HT1080 (cell line): ENCODE results near the gene BRD3. TPM values are rescaled to one million over a fixed set of nuclear protein-coding genes. Genes with fewer than 3 reads are reported as not detected.
"Not testable (repeated sequence)": the region's sequence is repeated elsewhere in the genome, so short reads cannot be mapped to it uniquely, and the experiment has no call there.

Experiments used
- DNase-seq: peaks from one replicate; pipeline ENCODE4 v3.0.0-alpha.2; 2015; ENCODE audit warnings: low read depth
- polyA plus RNA-seq, 2 experiments: library from polyadenylated mRNA; depleted of rRNA; stranded (reverse); fragments of >200 nt; gene quantifications; 2 replicates each; pipeline ENCODE4 v1.2.3, GENCODE V29; 2015
- total RNA-seq: library from RNA; depleted of rRNA; stranded (reverse); fragments of >200 nt; shearing (Covaris generic); gene quantifications from 2 replicates; pipeline ENCODE4 v1.2.3, GENCODE V29; 2014; rRNA removed

The BRD3 gene
- total RNA-seq, result 4.6 and 10.1 TPM in 2 replicates
- polyA plus RNA-seq (2015; cell fraction: cytosol; rRNA removed), result 14.0 and 17.8 TPM in 2 replicates
- 18.7 and 19.2 TPM in 2 replicates for polyA plus RNA-seq (2015; cell fraction: nucleus; rRNA removed)

DNA sequence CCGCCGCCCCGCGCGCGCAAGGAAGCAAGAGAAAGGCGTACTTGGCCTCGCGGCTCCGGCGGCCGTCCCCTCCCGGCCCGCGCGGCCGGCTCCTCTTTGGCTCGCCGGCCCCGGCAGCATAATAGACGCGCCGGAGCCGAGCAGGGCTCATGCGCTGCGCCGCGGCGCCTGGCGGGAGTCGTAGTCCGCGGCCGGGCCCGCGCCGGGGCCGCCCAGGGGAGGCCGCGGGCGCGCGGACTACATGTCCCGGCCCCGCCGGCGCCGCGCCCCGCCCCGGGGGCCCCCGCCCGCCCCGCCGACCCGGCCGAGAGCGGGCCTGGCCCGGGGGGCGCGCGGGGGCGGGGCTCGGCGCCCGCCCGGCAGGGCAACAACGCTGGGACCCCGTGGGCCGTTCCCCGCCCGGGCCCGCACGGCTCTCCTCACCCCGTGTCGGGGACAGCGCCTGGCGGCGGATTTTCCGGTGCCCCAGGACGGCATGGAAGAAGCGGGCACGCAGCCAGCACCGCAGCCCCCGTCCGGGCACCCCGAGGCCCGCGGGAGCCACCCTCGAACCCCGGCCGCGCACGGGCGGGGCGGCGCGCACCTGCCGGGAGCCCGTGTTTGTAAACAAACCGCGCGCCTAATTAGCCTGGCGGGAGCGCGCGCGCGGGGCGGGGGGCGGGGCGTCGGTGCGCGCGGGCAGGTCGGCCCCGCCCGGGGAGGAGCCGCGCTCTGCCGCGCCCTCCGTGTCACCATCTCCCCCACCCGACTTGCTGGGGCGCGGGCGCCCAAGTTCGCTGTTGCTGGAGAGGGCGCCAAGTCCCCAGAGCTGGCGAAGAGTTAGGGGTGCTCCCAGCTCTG, at the start of gene BRD3:
Gene BRD3, minus strand, starts transcription at position 123 of the 840 bp plus-strand sequence. CDS start 14,549 bp downstream, outside the sequence.
- DNase-seq, result peak; percentile 65

DNA sequence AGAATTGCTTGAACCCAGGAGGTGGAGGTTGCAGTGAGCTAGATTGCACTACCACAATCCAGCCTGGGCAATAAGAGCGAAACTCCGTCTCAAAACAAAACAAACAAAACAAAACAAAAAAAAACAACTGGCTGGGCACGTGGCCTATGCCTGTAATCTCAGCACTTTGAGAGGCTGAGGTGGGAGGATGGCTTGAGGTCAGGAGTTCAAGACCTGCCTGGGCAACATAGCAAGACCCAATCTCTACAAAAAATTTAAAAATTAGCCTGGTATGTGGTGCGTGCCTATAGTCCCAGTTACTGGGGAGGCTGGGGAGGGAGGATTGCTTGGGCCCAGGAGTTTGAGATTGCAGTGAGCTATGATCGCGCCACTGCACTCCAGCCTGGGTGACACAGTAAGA, 44.7 kb upstream of the BRD3 start:
- no peak for DNase-seq

DNA sequence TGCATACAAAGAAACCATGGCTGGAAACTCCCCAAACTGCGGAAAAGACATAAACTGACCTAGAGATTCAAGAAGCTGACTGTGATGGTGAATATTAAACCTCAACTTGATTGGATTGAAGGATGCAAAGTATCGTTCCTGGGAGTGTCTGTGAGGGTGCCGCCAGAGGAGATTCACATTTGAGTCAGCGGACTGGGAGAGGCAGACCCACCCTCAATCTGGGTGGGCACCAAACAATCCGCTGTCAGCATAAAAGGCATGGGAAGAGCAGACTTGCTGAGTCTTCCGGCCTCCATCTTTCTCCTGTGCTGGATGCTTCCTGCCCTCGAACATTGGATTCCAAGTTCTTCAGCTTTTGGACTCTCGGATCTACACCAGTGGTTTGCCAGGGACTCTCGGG, 43.2 kb upstream of the BRD3 start:
- DNase-seq, result no peak

DNA sequence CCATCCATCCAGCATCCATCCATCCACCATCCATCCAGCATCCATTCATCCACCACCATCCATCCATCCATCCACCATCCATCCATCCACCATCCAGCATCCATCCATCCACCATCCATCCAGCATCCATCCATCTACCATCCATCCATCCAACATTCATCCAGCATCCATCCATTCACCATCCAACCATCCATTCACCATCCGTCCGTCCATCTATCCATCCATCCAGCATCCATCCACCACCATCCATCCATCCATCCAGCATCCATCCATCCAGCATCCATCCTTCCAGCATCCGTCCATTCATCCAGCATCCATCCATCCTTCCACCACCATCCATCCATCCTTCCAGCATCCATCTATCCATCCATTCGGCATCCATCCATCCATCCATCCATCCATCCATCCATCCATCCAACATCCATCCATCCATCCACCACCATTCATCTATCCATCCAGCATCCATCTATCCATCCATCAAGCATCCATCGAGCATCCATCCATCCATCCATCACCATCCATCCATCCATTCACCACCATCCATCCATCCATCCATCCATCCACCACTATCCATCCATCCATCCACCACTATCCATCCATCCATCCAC, 35.7 kb upstream of the BRD3 start:
- DNase-seq, result no peak

DNA sequence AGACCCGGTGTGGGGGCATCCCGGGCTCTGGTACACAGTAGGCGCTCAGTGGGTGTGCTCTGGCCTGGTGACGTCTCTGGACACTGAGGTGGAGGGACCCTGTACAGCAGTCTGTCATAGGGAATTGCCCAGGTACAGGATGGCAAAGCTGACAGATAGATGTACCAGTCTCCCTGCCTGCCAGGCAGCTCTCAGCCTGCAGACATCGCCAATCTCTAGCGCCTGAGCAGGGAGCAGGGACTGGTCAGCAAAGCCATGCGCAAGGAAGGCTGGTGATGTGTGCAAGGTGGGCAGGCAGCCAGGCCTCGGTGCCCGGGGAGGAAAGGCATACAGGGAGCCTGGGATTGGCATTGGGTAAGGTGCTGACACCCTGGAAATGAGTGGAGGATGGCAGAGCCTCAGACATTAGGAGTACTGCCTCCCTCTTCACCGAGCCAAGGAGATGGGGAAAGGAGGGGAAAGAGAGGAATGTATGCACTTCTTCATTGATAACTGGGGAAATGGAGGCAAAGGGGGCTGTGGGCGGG, 33.9 kb upstream of the BRD3 start:
- no peak for DNase-seq

DNA sequence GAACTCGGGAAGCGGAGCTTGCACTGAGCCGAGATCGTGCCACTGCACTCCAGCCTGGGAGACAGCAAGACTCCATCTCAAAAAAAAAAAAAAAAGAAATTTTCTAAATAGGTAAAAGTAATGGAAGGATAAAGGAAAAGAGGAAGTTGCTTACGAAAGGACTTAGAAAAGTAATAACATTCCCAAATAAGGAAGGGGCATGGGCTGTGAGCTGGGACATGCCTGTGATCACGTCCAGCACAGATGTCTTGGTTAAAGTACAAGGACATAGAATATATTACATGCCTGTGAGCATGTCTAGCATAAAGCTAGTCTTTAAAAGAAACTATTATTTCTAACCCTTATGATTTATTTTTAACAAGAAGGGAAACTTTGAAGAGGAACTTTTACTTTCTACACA, 33.3 kb upstream of the BRD3 start:
- not testable (repeated sequence) for DNase-seq

DNA sequence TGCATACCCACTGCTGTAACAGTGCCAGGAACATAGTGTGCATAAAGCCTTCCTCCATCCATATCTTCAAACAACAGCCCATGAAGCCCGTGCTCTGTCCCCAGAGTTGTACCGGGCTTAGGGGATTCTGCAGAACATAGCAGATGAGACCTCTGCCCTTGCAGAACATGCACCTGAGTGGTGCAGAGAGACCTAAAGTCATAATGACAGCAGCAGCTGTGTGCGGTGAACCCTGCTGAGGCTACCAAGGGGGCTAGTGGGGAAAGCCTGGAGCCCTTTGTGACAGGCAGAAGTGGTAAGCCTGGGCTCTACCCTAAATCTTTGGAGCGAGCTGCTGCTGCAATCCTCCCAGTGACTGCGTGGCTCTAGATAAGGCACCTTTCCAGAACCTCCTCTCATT, 32.2 kb upstream of the BRD3 start:
- DNase-seq, result no peak

DNA sequence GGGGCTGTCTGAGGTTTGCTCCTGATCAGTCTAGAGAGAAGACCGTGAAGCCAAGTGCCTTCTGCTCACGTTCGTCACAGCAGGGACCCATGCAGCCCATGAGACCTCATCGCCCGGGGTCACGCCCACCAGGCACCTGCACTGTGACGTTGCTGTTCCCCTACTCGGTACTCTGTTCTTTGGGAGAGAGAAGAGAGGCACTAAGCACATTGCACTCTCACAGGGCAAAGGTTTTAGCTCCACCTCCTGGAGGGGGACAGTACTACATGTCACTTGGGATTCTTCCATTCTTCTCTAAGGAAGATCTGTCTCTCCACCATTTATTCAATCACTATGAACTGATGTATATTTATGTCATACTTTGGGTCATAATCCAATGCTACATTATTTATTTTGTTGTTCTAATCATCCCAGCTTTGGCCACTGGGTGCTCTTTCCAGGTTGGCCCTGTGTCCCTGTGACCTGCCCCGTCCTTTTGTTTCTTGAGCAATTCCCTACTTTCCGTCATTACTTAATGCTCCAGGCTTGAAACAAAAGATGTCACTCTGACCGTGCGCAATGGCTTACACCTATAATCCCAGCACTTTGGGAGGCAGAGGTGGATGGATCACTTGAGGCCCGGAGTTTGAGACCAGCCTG, 31.4 kb upstream of the BRD3 start:
- peak; percentile 42 for DNase-seq

DNA sequence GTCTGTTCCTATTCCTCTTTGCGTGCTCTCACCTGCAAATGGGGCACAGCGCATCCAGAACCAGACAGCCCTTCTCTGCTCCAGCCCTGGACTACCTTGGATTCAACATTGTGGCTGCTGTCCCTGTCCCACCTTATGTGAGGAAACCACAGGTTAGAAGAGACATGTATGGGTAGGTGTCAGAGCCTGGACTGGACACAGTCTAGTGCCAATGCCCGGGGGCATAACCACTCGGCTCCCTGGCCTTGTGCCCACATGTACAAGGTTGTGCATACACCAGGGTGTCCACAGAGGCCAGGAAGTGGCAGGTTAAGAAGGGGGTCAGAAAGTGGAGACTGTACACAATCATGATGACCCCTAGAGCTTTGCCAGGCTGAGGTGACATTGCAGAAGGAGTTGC, 22.1 kb upstream of the BRD3 start:
- DNase-seq, result no peak

DNA sequence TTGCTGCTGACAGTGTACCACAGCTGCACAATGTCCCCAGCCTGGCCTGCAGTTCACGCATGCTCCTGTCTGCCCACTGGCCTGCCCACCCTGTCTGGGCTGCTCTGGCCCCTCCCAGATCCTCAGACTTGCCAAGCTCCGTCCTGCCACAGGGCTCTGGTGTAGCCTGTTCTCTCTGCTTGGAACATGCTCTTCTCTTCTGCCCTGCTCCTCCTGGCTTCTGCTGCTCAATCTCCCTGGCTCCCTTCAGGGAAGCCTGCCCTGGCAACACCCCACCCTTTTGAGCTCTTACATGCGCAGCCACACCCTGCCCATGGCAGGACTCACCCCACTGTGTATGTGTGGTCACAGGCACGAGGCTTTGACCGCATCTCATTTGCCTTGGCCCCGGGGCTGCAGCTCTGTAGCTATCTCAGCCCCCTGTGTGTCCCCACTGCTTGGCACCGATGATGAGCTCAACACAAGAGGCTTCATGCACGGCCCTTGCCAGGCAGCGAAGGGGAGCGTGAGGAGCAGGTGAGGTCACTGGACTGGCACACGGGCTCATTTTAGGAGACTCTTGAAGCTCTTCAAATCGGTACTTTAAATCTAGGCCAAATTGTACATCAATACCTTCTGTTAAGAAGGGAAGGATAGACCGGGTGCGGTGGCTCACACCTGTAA, 20.4 kb upstream of the BRD3 start:
- DNase-seq, result no peak

DNA sequence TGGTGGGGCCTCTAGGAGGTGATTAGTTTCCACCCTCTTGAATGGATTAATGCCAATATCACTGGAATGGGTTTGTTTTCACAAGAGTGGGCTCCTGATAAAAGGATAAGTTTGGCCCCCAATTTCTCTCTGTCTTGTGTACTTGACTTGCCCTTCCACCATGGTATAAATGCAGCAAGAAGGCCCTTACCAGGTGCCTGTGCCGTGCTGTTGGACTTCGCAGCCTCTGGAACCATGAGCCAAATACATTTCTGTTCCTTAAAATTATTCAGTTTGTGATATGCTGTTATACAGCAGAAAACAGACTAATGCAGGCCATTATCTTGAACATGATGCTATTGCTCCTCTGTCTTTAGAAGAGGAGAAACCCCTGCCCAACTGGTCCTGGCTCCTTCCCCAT, 17.8 kb upstream of the BRD3 start:
- no peak for DNase-seq

DNA sequence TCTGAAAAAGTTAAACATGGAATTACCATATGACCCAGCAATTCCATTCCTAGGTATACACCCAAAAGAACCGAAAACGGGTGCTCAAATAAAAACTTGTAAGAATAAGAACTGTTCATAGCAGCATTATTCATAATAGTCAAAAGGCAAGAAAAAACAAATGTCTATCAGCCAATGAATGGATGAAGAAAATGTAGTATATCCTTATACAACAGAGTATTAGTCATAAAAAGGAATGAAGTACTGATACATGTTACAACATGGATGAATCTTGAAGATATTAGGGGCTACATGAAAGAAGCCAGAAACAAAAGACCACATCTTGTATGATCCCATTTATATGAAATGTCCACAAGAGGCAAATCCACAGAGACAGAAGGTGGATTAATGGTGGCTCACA, 15.6 kb upstream of the BRD3 start:
- DNase-seq, result no peak

DNA sequence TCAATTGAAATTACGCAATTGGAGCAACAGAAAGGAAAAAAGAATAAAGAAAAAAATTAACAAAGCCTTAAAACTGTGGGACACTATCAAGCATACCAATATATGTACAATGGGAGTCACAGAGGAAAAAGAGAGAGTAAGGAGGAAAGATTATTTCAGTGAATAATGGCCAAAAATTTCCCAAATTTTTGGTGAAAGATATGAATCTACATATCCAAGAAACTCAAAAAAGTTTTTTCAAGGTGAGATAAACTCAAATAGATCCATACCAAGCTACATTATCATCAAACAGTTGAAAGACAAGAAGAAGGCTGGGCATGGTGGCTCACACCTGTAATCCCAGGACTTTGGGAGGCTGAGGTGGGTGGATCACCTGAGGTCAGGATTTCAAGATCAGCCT, 8.8 kb upstream of the BRD3 start:
- no peak for DNase-seq

DNA sequence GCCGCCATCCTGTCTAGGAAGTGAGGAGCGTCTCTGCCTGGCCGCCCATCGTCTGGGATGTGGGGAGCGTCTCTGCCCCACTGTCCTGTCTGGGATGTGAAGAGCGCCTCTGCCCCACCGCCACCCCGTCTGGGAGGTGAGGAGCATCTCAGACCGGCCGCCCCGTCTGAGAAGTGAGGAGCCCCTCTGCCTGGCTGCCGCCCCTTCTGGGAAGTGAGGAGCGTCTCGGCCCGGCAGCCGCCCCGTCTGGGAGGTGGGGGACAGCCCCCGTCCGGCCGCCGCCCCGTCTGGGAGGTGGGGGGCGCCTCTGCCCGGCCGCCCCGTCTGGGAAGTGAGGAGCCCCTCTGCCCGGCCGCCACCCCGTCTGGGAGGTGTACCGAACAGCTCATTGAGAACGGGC, 7.9 kb upstream of the BRD3 start:
- not testable (repeated sequence) for DNase-seq

DNA sequence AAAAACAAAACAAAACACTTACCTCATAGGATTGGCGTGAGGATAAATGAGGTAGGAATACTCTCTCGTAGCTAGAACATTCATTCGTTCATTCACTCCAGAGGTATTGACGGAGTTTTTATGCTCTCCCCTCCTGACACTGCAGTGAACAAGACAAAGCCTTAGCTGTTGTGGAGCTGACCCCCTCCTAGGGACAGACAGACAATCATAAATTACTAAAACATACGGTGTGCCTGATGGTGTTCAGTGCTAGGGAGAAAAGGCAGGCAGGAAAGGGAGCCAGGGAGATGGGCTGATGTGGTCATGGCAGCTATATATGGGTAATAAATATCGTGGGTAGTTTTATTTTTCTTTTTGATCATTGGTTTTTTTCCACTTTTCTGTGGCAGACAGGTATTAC, 5.7 kb upstream of the BRD3 start:
- DNase-seq, result no peak

DNA sequence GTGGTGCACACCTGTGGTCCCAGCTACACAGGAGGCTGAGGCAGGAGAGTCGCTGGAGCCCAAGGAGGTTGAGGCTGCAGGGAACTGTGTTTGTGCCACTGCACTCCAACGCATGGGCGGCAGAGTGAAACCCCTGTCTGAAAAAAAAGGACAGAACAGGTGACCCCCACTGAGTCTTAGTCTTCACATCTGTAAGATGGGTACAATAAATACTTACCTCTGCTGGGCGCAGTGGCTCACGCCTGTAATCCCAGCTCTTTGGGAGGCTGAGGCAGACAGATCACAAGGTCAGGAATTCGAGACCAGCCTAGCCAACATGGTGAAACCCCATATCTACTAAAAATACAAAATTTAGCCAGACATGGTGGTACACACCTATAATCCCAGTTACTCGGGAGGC, 4.9 kb upstream of the BRD3 start:
- not testable (repeated sequence) for DNase-seq

DNA sequence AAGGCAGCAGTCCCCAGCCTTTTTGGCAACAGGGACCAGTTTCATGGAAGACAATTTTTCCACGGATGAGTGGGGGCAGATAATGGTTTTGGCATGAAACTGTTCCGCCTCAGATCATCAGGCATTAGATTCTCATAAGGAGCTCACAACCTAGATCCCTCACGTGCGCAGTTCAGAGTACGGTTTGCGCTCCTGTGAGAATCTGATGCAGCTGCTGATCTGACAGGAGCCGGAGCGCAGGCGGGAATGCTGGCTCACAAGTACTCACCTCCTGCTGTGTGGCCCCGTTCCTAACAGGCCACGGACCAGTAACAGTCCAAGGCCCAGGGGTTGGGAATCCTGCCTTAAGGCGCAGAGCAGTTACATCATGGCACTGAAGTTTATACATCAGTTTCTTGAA, 3.3 kb upstream of the BRD3 start:
- DNase-seq, result no peak

DNA sequence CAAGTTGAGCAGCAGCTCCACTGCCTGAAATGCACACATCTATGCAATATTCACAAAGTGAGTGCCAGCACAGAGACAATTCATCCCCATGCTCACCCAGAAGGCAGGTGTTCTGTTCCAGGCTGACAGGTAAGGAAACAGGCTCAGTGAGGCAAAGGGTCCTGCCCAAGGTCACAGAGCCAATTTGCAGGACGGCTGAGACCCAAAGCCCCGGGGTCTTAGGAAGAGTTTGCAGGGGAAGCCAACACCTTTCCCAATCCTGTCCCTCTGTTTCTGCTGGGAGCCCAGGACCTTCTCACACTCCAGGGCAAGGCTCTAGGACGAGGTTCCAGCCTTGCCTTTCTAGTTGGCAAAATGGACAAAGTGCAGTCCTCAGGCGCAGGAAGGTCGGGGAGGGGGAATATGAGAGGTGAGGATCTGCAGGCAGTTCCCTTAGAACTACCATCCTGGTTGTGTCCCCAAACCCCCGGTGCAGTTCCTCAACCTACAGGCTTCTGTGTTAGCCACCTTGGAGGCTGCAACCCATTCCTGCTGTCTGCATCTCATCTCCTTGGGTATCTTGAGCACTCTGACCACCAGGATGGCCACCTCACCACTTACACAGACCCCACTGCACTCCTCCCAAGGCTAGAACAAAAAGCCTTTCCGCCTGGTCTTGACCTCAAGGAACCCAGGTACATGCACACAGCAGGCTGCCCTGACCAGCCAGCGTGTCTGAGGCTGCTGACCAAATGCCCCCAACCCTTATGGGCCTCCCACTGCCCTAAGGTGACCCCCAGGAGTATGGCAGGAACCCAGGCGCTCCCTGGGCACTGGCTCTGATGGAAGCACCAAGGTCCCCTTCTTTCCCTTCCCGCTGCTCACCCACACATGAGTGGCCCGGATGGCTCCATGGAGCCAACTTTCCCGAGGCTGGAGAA, 1.9 kb upstream of the BRD3 start:
- no peak for DNase-seq

DNA sequence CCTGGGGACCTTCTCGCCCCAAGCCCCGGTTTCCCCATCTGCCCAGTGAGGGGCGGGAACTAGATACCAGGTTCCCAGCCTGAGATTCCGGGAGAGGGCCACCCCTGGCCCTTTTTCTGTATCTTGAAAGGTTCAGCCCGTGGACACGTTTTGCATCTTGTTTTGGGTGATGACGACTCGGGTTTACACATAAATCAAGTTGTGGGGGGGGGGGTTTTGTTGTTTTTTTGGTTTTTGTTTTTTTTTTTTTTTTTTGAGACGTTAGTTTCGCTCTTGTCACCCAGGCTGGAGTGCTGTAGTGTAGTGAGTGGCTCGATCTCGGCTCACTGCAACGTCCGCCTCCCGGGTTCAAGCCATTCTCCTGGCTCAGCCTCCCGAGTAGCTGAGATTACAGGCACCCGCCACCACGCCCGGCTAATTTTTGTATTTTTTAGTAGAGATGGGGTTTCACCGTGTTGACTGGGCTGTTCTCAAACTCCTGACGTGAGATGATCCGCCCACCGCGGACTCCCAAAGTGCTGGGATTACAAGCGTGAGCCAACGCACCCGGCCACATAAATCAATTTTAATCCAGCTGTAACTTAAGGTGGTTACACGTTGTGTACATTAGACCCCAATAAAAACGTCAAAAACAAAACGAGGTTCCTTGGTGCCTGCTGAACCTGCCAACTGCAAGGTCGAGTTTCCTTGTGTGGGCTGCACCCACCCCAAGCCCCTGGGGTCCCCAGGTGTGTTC, 1.1 kb upstream of the BRD3 start:
- no peak for DNase-seq
